DMS153 treated with DMSO at 0.1 percent for 48 hours (cell line): Measurements from ENCODE around the gene UBE3A.
"Not testable (repeated sequence)": the region's sequence is repeated elsewhere in the genome, so short reads cannot be mapped to it uniquely, and the experiment has no call there.

ENCODE experiments used
- DNase-seq: peaks from one replicate; lab custom pipeline; 2025; ENCODE audit not compliant: unreplicated experiment; lab: John Stamatoyannopoulos, UW

The UBE3A gene

GRCh38 chr15:25438601-25439368 is at the start of gene UBE3A:
UBE3A (minus strand) TSS chr15:25439024; CDS start chr15:25409107, 29,917 bp downstream.
- DNase-seq: peak; percentile 59

- DNase-seq: no peak
Measured at GRCh38 chr15:25487226-25487884, 48.5 kb upstream of the UBE3A start.

- DNase-seq: no peak
Measured at GRCh38 chr15:25486051-25486450, 47.2 kb upstream of the UBE3A start.

- peak; percentile 7 for DNase-seq
Measured at GRCh38 chr15:25481208-25481859, 42.5 kb upstream of the UBE3A start.

- no peak for DNase-seq
Measured at GRCh38 chr15:25478313-25478712, 39.5 kb upstream of the UBE3A start.

GRCh38 chr15:25477816-25478215 is 39.0 kb upstream of the UBE3A start:
- no peak for DNase-seq

GRCh38 chr15:25474251-25474650 is 35.4 kb upstream of the UBE3A start:
- DNase-seq: no peak

GRCh38 chr15:25470230-25470629 is 31.4 kb upstream of the UBE3A start:
- no peak for DNase-seq

GRCh38 chr15:25469377-25469776 is 30.6 kb upstream of the UBE3A start:
- no peak for DNase-seq

- no peak for DNase-seq
Measured at GRCh38 chr15:25468611-25469010, 29.8 kb upstream of the UBE3A start.

- no peak for DNase-seq
Measured at GRCh38 chr15:25465835-25466234, 27.0 kb upstream of the UBE3A start.

GRCh38 chr15:25464784-25465183 is 26.0 kb upstream of the UBE3A start:
- no peak for DNase-seq

GRCh38 chr15:25464383-25464782 is 25.6 kb upstream of the UBE3A start:
- no peak for DNase-seq

GRCh38 chr15:25456196-25456595 is 17.4 kb upstream of the UBE3A start:
- no peak for DNase-seq

- DNase-seq: no peak
Measured at GRCh38 chr15:25455226-25455625, 16.4 kb upstream of the UBE3A start.

- DNase-seq: no peak
Measured at GRCh38 chr15:25454771-25455170, 15.9 kb upstream of the UBE3A start.

- DNase-seq: not testable (repeated sequence)
Measured at GRCh38 chr15:25453246-25453645, 14.4 kb upstream of the UBE3A start.

- DNase-seq: no peak
Measured at GRCh38 chr15:25451501-25451900, 12.7 kb upstream of the UBE3A start.

- DNase-seq: no peak
Measured at GRCh38 chr15:25450163-25450562, 11.3 kb upstream of the UBE3A start.

GRCh38 chr15:25446076-25446475 is 7.3 kb upstream of the UBE3A start:
- DNase-seq: no peak

GRCh38 chr15:25445412-25445811 is 6.6 kb upstream of the UBE3A start:
- DNase-seq: no peak

- no peak for DNase-seq
Measured at GRCh38 chr15:25441111-25441510, 2.3 kb upstream of the UBE3A start.
